ENCODE results near the gene CCDC167.

DNA sequence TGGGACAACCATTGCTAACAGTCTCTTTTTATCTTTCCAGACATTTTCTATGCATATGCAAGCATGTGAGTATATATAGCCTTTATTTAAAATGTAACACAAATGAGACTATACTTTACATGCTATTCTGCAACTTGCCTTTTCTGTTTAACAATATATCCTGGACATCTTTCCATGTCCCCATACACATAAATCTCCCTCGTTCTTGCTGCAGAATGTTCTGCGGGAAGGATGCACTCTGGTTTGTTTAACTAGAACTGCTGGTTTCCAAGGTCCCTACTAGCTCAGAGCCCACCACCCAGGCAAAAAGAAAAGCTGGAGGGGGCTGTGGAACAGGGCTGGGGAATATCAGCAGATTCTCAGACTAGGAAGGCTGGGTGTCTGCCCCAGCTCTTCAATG lies 35.2 kb upstream of the CCDC167 start:
- TF ChIP-seq, protein P1, sequence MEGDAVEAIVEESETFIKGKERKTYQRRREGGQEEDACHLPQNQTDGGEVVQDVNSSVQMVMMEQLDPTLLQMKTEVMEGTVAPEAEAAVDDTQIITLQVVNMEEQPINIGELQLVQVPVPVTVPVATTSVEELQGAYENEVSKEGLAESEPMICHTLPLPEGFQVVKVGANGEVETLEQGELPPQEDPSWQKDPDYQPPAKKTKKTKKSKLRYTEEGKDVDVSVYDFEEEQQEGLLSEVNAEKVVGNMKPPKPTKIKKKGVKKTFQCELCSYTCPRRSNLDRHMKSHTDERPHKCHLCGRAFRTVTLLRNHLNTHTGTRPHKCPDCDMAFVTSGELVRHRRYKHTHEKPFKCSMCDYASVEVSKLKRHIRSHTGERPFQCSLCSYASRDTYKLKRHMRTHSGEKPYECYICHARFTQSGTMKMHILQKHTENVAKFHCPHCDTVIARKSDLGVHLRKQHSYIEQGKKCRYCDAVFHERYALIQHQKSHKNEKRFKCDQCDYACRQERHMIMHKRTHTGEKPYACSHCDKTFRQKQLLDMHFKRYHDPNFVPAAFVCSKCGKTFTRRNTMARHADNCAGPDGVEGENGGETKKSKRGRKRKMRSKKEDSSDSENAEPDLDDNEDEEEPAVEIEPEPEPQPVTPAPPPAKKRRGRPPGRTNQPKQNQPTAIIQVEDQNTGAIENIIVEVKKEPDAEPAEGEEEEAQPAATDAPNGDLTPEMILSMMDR (IDR thresholded peaks at IDR 0.05): no peak
- TF ChIP-seq POLR2AphosphoS5 (IDR thresholded peaks at IDR 0.05): no peak
- TF ChIP-seq POLR2A (IDR thresholded peaks at IDR 0.05): no peak

Data from sigmoid colon (tissue), 4 donors.